EL (cell line): ENCODE data around the gene TRDN.

Experiments
- DNase-seq: peaks from one replicate; pipeline ENCODE4 v3.0.0-alpha.2; 2016

The TRDN gene, protein sequence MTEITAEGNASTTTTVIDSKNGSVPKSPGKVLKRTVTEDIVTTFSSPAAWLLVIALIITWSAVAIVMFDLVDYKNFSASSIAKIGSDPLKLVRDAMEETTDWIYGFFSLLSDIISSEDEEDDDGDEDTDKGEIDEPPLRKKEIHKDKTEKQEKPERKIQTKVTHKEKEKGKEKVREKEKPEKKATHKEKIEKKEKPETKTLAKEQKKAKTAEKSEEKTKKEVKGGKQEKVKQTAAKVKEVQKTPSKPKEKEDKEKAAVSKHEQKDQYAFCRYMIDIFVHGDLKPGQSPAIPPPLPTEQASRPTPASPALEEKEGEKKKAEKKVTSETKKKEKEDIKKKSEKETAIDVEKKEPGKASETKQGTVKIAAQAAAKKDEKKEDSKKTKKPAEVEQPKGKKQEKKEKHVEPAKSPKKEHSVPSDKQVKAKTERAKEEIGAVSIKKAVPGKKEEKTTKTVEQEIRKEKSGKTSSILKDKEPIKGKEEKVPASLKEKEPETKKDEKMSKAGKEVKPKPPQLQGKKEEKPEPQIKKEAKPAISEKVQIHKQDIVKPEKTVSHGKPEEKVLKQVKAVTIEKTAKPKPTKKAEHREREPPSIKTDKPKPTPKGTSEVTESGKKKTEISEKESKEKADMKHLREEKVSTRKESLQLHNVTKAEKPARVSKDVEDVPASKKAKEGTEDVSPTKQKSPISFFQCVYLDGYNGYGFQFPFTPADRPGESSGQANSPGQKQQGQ

DNA sequence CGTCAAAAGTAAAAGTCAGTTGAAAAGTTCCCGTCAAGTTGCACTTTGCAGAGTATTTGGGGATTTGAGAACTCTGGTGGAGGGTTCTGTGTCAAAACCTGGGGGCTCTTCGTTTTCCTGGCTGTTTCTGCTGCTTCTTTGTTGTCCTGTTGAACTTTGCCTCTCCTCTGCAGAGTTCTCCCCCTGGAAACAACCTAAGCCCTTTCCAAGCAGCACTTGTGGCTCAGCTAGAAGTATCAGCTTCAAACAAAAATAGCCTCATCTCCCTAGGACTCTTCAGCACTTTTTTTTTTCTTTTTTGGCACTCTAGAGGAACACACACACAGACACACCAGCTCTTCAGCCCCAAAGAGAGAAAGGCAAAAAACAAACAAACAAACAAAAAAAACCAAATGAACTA lies at the start of gene TRDN:
Gene TRDN, minus strand, starts transcription at position 169 of the 400 bp plus-strand sequence. CDS start 175 bp downstream, outside the sequence.
- no peak for DNase-seq

DNA sequence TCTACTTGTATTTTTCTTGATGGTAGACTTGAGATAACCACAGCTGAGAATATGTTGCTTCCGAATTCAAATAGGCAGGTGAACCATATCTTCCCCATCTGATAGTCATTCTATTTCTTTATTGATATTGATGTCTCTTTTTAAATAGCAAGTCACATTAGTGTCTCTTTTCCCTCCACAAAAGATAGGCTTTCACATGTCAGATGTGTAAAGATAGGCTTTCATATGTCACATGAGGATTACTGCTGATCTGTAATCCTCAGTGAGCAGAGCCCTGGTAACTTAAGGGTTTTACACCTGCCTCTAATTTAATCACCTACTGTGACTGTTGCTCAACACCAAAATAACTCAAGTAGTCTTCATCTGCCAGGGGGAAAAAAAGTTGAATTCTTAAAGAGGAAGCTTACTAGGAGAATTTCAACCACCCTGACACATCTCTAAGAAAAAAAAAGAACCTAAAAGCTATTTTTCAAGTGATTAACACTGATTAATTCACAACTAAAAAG lies 45.3 kb upstream of the TRDN start:
- DNase-seq: no peak

DNA sequence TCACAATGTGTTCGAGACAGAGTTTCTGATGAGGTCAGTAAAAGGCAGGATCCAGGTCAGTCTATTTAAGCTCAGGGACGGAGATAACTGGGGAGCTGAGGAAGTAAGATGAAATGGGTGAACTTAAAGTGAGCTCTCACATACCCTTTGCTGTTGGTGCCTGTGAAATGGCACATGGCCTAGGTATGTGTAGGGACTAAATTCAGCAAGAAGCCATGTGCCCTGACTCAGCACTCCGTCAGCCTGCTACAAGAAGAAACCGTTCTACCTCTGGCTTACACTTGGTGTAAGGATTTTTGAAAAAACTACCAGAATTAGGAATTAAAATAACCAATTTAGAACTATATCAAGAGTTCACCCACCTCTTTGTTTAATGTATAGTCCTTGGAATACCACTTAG lies 41.1 kb upstream of the TRDN start:
- no peak for DNase-seq

DNA sequence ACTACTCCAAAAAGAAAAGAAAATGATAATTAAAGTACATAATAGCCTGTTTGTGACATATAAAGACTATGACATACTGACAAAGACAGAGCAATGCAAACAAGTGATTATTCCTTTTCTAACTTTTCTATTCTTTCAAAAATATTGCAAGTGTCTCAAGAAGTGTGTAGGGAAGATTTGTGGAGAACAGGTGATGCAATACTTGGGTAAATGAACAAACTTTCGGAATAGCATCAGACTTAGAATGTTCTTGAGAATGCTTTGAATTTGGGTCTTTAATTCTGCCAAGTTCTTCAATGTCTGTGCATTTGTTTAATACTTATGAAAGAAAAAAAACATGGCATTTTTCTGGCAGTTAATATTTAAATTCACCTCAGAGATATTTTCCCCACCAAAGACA lies 40.0 kb upstream of the TRDN start:
- no peak for DNase-seq

DNA sequence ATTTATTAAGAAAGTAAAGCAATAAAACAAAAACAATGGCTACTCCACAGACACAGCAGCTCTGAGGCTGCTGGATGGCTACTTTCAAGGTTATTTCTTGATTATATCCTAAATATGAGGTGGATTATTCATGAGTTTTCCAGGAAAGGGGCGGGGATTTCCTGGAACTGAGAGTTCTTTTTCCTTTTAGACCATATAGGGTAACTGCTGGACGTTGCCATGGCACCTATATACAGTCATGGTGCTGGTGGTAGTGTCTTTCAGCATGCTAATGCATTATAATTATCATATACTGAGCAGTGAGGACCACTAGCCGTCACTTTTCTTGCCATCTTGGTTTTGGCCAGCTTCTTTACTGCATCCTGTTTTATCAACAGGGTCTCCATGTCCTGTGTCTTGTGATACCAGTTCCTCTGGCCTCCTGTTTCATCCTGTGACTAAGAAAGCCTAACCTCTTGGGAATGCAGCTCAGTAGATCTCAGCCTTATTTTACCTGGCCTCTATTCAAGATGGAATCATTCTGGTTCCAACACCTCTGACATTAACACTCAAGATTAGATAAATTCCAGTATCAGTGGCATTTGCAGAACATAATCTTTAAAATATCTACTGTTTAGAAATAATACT lies 32.3 kb upstream of the TRDN start:
- no peak for DNase-seq

DNA sequence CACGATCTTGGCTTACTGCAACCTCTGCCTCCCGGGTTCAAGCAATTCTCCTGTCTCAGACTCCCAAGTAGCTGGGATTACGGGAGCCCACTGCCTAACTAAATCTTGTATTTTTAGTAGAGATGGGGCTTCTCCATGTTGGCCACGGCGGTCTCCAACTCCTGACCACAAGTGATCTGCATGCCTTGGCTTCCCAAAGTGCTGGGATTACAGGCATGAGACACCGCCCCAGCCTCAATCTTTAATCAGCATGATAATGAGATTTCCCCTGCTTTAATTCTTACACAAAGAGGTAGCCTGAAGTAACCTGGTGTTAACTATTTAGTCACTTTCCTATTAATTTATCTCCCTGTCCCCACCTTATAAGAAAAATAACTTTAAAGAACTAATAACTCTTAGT lies 31.3 kb upstream of the TRDN start:
- DNase-seq: no peak

DNA sequence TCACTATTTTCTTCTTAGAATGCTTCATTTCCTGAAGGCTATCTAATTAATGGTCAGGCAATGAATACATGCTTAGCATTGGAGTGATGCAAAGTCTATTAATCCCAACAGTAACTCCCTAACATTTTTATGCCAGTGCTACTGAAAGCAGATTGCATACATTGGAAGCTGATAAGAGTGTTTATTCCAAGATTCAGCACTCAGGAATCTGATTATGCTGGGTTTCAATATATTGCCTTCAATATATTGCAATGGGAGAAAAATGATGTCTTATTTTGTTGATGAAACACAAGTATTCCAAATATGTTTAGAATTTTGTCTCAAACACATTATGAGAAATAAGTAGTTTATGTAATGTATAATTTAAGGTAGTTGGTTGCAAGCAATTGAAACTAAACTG lies 26.7 kb upstream of the TRDN start:
- DNase-seq: no peak

DNA sequence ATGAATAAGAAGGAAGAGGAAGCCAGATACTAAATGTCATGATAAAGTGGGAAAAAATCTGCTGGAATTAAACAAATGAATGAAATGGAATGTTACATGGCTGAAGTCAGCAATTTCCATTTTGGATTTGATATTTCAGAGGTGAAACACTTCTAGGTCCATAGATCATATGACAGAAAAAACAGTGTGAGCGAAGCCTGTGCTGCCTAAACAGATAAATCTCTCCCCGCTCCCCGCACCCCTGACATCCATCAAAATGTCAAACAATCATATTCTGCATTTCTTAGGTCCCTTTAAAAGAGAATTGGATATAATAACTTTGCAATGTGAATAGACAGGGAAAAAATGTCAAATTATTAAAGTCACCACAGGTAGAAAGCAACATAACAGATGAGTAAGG lies 26.0 kb upstream of the TRDN start:
- no peak for DNase-seq

DNA sequence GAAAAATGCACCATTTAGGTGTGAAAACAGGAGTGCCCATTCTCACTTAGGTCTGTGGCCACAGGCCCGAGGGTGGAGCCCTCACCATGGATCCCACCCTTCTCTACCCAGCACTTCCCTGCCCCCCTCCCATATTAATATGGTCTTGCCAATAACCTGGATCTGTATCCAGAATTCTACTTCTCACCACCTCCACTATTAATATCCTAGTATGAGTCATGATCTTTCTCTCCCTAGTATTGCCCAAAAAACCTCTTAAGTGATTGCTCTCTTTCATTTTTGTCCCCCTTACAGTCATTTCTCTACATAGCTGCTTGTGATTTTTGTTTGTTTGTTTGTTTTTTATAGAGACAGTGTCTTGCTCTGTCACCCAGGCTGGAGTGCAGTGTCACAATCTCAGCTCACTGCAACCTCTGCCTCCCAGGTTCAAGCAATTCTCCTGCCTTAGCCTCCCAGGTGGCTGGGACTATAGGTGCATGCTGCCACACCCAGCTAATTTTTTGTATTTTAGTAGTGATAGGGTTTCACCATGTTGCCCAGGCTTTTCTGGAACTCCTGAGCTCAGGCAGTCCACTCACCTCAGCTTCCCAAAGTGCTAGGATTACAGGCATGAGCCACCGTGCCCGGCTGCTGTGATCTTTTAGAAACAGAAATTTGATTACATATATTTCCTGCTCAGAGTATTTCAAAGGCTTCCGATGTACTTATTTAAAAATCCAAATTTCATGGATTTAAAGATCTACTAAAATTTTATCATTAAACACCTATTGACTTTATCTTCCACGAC lies 24.5 kb upstream of the TRDN start:
- DNase-seq: no peak

DNA sequence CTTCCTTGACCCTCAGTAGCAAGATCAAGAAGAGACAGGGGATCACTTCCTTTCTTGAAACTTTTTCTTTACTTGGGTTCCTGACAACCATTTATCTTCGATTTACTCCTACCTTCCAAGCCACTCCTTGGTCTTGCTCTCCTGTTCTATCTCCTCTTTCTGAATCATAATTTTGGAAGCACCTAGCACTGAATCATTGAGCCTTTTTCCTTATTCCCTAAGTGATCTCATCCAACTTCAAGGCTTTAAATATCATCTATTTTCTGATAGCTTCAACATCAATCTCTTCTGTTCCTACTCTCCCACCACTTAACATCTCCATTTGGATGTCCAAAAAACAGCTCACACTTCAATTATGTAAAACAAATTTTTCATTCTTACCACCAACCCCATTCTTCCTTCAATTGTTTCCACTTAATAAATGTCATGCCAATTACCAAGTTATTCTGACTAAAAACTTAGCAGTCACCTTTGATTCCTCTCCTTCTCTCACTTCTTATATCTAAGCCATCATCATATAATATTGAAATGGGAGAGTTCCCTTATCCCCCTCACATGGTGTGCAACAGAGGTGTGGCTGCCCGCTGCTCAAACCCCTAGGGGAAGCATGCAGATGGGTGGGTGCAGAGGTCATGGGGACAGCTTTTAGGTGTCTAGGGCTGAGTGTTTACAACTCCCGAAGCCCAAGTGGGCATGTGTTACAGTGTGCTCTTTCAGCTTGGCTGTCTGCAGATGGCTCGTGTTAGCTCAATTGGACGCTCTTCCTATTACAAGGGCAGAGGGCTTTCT lies 23.4 kb upstream of the TRDN start:
- no peak for DNase-seq

DNA sequence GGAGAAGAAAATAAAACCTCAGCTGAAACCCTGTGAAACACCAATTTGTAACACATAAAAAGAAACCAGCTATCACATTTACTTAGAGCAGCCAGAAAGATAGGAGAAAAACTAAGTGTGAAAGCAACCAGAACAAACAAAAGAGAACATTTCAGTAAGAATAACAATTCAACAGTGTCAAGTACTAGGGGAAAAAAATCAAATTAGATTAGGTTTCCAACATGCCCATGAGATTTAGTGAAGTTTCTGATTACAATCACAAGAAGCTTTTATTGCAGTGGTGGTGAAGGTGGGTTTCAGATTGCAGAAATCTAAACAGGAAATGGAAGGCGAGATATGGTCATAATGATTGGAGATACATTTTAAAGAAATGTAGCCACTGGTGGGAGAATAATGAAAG lies 22.1 kb upstream of the TRDN start:
- DNase-seq: no peak

DNA sequence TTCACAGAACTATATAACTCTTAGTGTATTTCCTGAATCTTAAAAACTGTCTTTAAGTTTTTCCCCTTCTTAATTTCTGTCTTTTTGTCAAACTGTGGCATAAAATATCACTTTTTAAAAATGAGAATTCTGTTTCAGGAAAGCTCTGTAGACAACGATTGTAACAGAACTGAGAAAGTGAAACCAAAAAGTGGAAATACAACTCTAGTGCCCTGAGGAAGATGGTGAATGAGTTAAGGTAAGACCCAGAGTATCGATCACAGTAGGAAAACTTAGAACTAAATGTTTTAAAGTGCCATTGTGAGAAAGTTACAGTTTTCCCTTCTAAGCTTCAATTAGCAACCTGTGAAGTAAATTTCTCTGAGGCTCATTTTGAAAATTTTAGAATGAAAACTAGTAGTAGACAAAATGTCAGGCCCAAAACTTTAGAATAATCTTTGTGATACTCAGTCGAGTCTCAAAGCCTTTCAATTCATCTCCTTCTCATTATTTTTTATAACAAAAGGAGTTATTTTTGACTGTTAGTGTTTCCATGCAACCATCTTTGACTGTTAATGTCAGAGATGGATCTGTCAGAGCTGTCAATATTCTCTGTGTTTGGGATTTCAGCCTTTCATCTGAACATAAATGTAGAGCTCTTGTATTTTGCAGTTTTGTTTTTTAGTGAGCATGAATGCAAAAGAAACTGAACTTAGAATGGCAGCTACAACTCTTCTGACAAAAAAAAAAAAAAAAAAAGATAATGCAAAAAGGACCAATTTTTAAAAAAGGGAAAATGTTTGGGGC lies 19.0 kb upstream of the TRDN start:
- peak; percentile 6 for DNase-seq

DNA sequence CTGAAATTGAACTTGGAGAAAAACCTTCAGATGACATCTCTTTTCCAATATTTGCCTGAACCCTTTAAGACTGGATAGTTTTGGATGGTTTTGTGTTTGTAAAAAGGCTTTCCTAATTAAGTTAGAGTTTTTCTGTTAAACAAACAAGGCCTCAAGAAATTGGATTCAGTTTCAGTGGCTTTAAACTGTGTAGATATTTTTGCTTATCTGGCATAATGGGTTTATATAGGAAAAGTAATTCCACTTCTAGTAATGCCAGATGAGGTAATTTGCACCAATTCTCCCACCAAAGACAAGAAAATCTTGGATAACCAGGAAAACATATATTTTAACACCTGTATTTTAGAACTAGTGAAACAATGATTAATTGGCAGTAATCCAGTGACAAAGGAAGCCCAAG lies 12.0 kb upstream of the TRDN start:
- DNase-seq: no peak

DNA sequence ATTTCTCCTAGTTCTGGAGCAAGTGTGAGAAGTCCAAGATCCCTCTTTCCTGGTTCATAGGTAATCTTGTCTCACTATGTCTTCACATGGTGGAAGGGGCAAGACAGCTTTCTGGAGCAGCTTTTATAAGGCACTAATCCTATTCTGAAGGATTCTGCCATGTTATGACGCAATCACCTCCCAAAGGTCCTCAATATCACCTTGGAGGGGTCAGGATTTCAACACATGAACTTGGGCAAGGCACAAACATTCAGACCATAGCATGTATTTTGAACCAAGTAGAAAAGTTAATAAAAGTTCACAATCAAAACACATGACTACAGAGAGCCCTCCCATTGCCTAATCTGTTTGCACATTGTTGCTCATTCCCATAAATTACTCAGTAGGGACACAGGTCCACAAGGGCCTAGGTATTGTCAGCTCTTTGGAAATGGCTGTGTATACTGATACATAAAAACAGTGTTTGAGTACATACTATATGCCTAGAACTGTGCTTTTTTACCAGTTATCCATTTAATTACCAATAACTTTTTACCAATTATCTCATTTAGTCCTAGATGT lies 11.3 kb upstream of the TRDN start:
- DNase-seq: no peak

DNA sequence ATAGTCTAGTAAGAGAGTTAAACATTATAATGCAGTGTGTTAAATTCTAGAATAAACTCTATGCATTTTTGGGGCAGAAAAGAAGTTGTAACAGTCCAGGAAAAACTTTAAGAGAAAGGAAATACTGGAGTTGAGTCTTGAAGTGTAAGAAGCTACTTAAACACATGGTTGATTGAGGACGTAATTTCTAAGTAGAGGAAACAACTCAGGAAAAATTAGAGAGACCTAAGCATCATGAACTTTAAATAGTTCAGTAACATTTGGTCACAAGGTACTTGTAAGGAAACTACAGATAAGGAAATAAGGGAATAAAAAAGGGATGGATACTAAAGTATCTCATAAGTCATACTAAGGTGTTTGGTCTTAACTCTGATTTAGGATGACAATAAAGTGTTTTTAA lies 4.7 kb upstream of the TRDN start:
- no peak for DNase-seq

DNA sequence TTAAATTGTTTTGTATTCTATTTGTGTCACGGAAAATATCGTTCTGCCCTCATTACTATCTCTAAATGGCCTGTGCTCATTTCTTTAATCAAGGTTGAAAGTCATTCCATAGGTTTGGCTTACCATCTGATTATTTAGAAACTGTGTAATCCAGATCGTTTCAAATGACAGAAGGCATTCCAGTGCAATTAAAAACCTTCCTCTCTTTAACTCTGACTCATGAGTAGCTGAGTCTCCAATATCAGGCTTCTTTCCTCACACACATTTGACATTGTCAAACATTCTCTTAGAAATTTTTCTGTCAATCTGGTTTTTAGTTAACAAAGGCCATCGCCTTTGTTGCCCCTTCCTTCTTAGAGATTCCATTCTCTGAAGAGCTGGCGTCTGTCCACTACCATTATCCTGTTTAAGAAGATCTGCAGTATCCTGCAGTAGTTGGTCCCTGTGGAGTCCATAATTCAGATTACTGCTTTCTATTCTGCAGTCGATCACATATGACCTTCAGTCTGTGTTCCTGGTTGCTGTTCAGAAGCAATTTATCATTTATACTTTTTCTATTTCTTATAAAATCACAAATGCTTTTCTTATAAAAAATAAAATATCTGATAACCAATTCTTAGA lies 3.9 kb upstream of the TRDN start:
- DNase-seq: no peak

DNA sequence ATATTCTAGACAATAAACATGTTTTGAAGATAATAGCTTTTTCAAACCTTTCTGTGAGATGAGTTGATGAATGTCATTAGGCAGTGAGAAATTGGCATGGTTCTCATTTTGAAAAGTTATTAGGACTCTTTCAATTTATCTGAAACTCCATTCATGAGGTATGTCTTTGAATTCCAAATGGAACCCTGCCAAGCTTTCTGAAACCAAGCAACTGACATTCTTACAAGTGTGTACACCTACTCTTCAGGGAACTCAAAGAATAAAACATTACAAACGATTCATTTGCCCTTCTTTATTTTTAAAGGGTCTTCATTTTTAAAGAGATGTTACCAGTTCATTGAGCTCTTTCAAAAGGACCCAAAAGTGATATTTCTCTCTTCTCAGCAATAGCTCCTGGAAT lies 2.1 kb upstream of the TRDN start:
- DNase-seq: no peak

DNA sequence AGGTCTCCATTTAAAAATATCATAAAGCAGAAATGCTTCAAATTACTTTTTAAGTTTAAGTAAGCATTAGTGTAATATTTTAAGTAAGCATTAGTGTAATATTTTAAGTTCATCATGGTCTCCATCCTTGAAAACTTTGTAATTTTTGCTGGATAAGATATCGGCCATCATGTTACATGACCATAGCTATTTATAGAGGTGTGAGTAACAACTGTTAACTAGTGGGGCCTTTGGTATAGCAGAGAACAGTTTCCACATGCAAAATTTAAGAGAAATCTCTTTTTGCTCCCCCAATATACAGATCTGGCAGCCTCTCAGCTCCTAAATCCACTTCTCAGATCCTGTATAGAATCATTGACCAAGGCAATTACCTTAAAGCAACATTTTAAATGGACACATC lies 468 bp downstream of the TRDN start:
- no peak for DNase-seq

DNA sequence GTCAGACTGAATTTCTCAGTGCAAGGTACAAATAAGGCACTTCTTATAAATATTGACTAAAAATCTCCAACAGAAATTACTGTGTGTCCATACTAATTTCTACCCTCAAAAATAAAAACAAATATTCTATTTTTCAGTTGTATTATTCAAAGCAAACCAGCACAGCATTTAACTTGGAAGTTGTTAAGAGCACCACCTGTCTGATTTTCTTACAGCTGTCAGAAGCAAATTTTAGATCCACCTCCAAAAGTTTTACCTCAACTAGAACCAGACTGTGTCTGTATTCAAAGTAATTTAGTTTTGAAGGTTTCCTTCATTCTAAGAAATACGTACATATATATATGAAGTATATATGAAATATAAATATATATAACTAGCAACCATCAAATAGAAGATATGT lies 1.2 kb downstream of the TRDN start:
- DNase-seq: no peak

DNA sequence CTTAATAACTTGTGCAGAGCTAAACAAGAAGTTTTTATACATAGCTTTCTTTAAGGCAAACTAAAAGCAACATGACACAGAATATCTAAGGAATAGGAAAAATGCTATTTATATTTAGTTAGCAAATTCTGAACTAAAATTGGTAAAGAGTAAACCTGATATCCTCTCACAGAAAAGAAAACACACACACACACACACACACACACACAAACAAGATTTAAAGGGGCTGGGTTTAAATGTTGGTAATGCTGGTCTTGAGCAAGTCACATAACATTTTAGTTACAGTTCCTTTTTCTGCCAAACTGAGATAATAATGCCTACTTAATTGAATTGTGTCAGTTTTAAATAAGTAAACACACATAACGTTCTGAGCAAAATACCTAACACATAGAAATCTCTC lies 1.6 kb downstream of the TRDN start:
- no peak for DNase-seq

DNA sequence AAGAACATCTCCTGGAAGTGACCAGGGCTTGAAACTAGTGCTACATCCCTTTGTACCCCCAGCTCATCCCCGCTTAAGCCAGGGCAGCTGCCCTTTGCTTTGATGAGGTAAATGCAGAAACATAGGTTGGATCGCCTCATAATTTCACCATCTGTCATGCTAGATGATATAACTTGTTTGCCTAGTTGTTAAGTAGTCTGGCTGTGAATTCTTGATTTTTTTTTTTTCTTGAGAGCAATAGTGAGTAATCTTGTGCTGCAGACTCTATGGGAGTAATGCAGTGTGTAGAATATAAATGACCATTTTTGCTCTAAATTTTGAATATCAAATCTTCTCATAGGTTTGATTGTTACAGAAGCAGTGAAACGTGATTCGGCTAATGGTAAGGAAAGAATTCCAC lies 4.1 kb downstream of the TRDN start:
- no peak for DNase-seq
